HepG2 (cell line): Measurements from ENCODE around the gene ITPR1. TPM values are rescaled to one million over a fixed set of nuclear protein-coding genes. Genes with fewer than 3 reads are reported as not detected.
A peak's percentile ranks its signal among the peaks of the same experiment; 100 is the strongest.

Experiments used
- CENPX ChIP-seq: sonication (generic); formaldehyde crosslinking; IDR thresholded peaks from 2 replicates; pipeline ENCODE4 v1.9.0; 2021; ENCODE audit warnings: mild to moderate bottlenecking, missing genetic modification reagents, moderate library complexity
- GPN1 ChIP-seq: sonication (generic); formaldehyde crosslinking; IDR thresholded peaks from 2 replicates; pipeline ENCODE4 v1.5.1; 2020; ENCODE audit warnings: missing genetic modification reagents, borderline replicate concordance
- HOXD1 ChIP-seq: sonication (generic); formaldehyde crosslinking; IDR thresholded peaks from 2 replicates; pipeline ENCODE4 v1.5.0; 2020; ENCODE audit warnings: missing genetic modification reagents
- JUND ChIP-seq: sonication (generic); formaldehyde crosslinking; IDR thresholded peaks from 2 replicates; pipeline ENCODE4 v1.8.0; 2022; ENCODE audit warnings: mild to moderate bottlenecking, missing genetic modification reagents
- LBX2 ChIP-seq: sonication (generic); formaldehyde crosslinking; IDR thresholded peaks from 2 replicates; pipeline ENCODE4 v1.5.0; 2020; ENCODE audit warnings: missing genetic modification reagents, mild to moderate bottlenecking, borderline replicate concordance
- NFYC ChIP-seq: IDR thresholded peaks from 2 replicates; pipeline ENCODE4 v1.6.1; 2016; ENCODE audit warnings: missing genetic modification reagents, missing compliant biosample characterization
- POLR2AphosphoS2 ChIP-seq: IDR thresholded peaks from 2 replicates; pipeline ENCODE4 v1.6.1; 2011; ENCODE audit warnings: low read depth, low read length, improper control_type of control experiment
- RBM22 ChIP-seq: fragments of 200-400 bp; formaldehyde crosslinking; optimal IDR thresholded peaks from 2 replicates; pipeline ENCODE3; 2017; ENCODE audit warnings: mild to moderate bottlenecking, low read length, moderate library complexity
- RFXAP ChIP-seq: sonication (generic); formaldehyde crosslinking; IDR thresholded peaks from 2 replicates; pipeline ENCODE4 v1.4.0; 2020; ENCODE audit warnings: missing genetic modification reagents, borderline replicate concordance
- SAFB2 ChIP-seq: sonication (generic); formaldehyde crosslinking; IDR thresholded peaks from 2 replicates; pipeline ENCODE4 v1.5.1; 2020; ENCODE audit warnings: missing genetic modification reagents, low read depth, mild to moderate bottlenecking, borderline replicate concordance
- SKI ChIP-seq: fragments of 450-650 bp; IDR thresholded peaks from one replicate; pipeline ENCODE4 v1.6.1; 2018; ENCODE audit warnings: mild to moderate bottlenecking; ENCODE audit not compliant: partially characterized antibody
- SOX5 ChIP-seq: IDR thresholded peaks from 2 replicates; pipeline ENCODE4 v1.6.1; 2016; ENCODE audit warnings: borderline replicate concordance
- SUZ12 ChIP-seq: fragments of 150-350 bp; IDR thresholded peaks from 2 replicates; pipeline ENCODE4 v1.6.1; 2014; ENCODE audit warnings: low read depth, low read length
- TBX3 ChIP-seq: fragments of 450-650 bp; IDR thresholded peaks from 2 replicates; pipeline ENCODE4 v1.6.1; 2017; ENCODE audit warnings: antibody characterized with exemption, mild to moderate bottlenecking, inconsistent platforms, borderline replicate concordance
- ZNF549 ChIP-seq: sonication (generic); formaldehyde crosslinking; IDR thresholded peaks from 2 replicates; pipeline ENCODE4 v1.5.0; 2020; ENCODE audit warnings: missing genetic modification reagents
- ZNF644 ChIP-seq: IDR thresholded peaks from 2 replicates; pipeline ENCODE4 v1.6.1; 2016; ENCODE audit warnings: low read depth
- ZNF782 ChIP-seq: sonication (generic); formaldehyde crosslinking; IDR thresholded peaks from 2 replicates; pipeline ENCODE4 v1.4.0; 2020; ENCODE audit warnings: missing genetic modification reagents, mild to moderate bottlenecking, borderline replicate concordance
- polyA plus RNA-seq, 8 experiments: library from polyadenylated mRNA; depleted of rRNA in 3 of 8; stranded (reverse) in 7 of 8; unstranded in 1 of 8; fragments of >200 nt; fragmentation: Illumina TruSeq in 4 of 8; extraction: Trizol in 4 of 8; gene quantifications; 2 replicates each; pipeline versions ENCODE4 v1.2.1 to v1.2.3, GENCODE V29; 2011 to 2016; ENCODE audit warnings: low read depth in 4 of 8, missing spikeins in 1 of 8, mixed read lengths in 1 of 8; ENCODE audit not compliant: insufficient read depth in 1 of 8
- total RNA-seq, 5 experiments: library from RNA; depleted of rRNA; stranded (reverse); fragments of >200 nt; fragmentation: Illumina TruSeq; extraction: Trizol; gene quantifications; 2 replicates each; pipeline ENCODE4 v1.2.3, GENCODE V29; 2016; ENCODE audit warnings: low read depth in 1 of 5
- TF ChIP-seq, protein P1 (sequence below): sonication (generic); formaldehyde crosslinking; IDR thresholded peaks from 2 replicates; pipeline ENCODE4 v1.4.0; 2020; ENCODE audit warnings: mild to moderate bottlenecking, missing genetic modification reagents
- TF ChIP-seq, protein P2 (sequence below): sonication (generic); formaldehyde crosslinking; conservative IDR thresholded peaks from 2 replicates; pipeline ENCODE4 v1.8.0; 2022; ENCODE audit warnings: mild to moderate bottlenecking, moderate library complexity, missing genetic modification reagents
- TF ChIP-seq, protein P3 (sequence below), 2 experiments: IDR thresholded peaks; 2 replicates each; pipeline ENCODE4 v1.6.1; 2011 to 2012; ENCODE audit warnings: low read length in 2 of 2, borderline replicate concordance in 1 of 2, low read depth in 1 of 2, mild to moderate bottlenecking in 1 of 2, moderate library complexity in 1 of 2

The ITPR1 gene
- total and polyA plus RNA-seq, 2 of the 13 experiments (the other 11 are each of a cell fraction or from before 2014, with no cell fraction given) = 10.0 to 11.4 TPM

- TF ChIP-seq ZNF549 (peak; percentile 69; the same call in 1 of the 2 replicates), SAFB2 (no peak), TBX3 (no peak), RBM22 (no peak), ZNF644 (CRISPR knock-in tag) (no peak), SOX5 (CRISPR knock-in tag) (no peak), CENPX (CRISPR knock-in tag) (no peak), JUND (CRISPR knock-in tag) (0 out of 2 replicates have a peak, but pooled peaks have one; percentile 62), SKI (no peak), NFYC (CRISPR knock-in tag) (no peak), SUZ12 (no peak), POLR2AphosphoS2 (no peak), ZNF782 (peak; percentile 86; the same call in 1 of the 2 replicates), LBX2 (CRISPR knock-in tag) (no peak), GPN1 (CRISPR knock-in tag) (0 out of 2 replicates have a peak, but pooled peaks have one; percentile 33), HOXD1 (CRISPR knock-in tag) (peak; percentile 94), RFXAP (CRISPR knock-in tag) (no peak; the same call in 1 of the 2 replicates)
- TF ChIP-seq, protein P1, sequence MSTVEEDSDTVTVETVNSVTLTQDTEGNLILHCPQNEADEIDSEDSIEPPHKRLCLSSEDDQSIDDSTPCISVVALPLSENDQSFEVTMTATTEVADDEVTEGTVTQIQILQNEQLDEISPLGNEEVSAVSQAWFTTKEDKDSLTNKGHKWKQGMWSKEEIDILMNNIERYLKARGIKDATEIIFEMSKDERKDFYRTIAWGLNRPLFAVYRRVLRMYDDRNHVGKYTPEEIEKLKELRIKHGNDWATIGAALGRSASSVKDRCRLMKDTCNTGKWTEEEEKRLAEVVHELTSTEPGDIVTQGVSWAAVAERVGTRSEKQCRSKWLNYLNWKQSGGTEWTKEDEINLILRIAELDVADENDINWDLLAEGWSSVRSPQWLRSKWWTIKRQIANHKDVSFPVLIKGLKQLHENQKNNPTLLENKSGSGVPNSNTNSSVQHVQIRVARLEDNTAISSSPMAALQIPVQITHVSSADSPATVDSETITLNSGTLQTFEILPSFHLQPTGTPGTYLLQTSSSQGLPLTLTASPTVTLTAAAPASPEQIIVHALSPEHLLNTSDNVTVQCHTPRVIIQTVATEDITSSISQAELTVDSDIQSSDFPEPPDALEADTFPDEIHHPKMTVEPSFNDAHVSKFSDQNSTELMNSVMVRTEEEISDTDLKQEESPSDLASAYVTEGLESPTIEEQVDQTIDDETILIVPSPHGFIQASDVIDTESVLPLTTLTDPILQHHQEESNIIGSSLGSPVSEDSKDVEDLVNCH = 0 out of 2 replicates have a peak, but pooled peaks have one; percentile 73
- TF ChIP-seq, protein P2, sequence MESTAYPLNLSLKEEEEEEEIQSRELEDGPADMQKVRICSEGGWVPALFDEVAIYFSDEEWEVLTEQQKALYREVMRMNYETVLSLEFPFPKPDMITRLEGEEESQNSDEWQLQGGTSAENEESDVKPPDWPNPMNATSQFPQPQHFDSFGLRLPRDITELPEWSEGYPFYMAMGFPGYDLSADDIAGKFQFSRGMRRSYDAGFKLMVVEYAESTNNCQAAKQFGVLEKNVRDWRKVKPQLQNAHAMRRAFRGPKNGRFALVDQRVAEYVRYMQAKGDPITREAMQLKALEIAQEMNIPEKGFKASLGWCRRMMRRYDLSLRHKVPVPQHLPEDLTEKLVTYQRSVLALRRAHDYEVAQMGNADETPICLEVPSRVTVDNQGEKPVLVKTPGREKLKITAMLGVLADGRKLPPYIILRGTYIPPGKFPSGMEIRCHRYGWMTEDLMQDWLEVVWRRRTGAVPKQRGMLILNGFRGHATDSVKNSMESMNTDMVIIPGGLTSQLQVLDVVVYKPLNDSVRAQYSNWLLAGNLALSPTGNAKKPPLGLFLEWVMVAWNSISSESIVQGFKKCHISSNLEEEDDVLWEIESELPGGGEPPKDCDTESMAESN (CRISPR knock-in tag) = peak; percentile 86
- TF ChIP-seq, protein P3, sequence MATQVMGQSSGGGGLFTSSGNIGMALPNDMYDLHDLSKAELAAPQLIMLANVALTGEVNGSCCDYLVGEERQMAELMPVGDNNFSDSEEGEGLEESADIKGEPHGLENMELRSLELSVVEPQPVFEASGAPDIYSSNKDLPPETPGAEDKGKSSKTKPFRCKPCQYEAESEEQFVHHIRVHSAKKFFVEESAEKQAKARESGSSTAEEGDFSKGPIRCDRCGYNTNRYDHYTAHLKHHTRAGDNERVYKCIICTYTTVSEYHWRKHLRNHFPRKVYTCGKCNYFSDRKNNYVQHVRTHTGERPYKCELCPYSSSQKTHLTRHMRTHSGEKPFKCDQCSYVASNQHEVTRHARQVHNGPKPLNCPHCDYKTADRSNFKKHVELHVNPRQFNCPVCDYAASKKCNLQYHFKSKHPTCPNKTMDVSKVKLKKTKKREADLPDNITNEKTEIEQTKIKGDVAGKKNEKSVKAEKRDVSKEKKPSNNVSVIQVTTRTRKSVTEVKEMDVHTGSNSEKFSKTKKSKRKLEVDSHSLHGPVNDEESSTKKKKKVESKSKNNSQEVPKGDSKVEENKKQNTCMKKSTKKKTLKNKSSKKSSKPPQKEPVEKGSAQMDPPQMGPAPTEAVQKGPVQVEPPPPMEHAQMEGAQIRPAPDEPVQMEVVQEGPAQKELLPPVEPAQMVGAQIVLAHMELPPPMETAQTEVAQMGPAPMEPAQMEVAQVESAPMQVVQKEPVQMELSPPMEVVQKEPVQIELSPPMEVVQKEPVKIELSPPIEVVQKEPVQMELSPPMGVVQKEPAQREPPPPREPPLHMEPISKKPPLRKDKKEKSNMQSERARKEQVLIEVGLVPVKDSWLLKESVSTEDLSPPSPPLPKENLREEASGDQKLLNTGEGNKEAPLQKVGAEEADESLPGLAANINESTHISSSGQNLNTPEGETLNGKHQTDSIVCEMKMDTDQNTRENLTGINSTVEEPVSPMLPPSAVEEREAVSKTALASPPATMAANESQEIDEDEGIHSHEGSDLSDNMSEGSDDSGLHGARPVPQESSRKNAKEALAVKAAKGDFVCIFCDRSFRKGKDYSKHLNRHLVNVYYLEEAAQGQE (IDR thresholded peaks at IDR 0.05; ENCODE audit: borderline replicate concordance in 1 of 2, low read depth in 1 of 2, low read length in 2 of 2) = peak in 1 of 2 experiments; percentile 69; a peak in 2 of 4 replicates
Measured at GRCh38 chr3:4466741-4467521, 26.2 kb upstream of the ITPR1 start, which contains the start of gene SUMF1 (continued).
